ENCODE results near the gene ERAP2. TPM values are rescaled to one million over a fixed set of nuclear protein-coding genes. Genes with fewer than 3 reads are reported as not detected.
"Not testable (repeated sequence)": the region's sequence is repeated elsewhere in the genome, so short reads cannot be mapped to it uniquely, and the experiment has no call there.

Gene ERAP2
- total RNA-seq, 1 donor from 2014 or later: 51.3 TPM

GRCh38 chr5:96871027-96871399 lies 5.3 kb upstream of the ERAP2 start:
- intact Hi-C loops (cut with micrococcal nuclease): loop anchor here (1.0 to 2.0 kb wide), 2 partner anchors 22 to 224 kb away; no protein-coding TSS in a partner anchor
- no peaks in the 10 kb centered on the region for H3K36me3 Mint-ChIP-seq (ENCODE audit: low read depth)
- DNase-seq: no peak
- peaks cover 67% of the 10 kb centered on the region for H3K4me1 Mint-ChIP-seq
- H3K4me3 Mint-ChIP-seq: peak overlapping the region; percentile 59
- no peaks in the 10 kb centered on the region for H3K9me3 Mint-ChIP-seq
- H3K27me3 Mint-ChIP-seq: no peaks in the 10 kb centered on the region
- peak overlapping the region; percentile 83 for H3K27ac Mint-ChIP-seq

DNA sequence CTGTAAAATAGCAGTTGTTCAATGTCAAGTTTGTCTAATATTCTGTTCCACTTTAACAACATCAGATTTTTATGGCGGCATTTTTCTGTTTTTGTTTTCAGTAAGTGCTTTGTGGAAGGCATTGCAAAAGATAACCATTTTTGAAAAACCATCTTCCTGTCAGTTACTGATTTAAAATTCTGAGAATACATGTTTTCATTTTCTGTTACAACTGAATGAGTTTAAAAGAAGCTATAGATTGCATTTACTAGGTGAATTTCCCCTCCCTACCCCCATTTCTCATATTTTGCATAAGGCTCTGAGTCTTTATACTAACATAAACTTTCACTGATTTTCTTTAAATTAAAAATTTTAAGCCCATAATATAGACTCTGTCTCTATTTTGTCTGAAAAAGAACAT lies 4.6 kb upstream of the ERAP2 start:
- H3K27me3 Mint-ChIP-seq: no peaks in the 10 kb centered on the region
- H3K36me3 Mint-ChIP-seq (ENCODE audit: low read depth): no peaks in the 10 kb centered on the region
- peak overlapping the region; percentile 83 for H3K27ac Mint-ChIP-seq
- H3K4me3 Mint-ChIP-seq: peak overlapping the region; percentile 59
- intact Hi-C loops (cut with micrococcal nuclease): loop anchor here (1.0 to 2.0 kb wide), 2 partner anchors 22 to 223 kb away; no protein-coding TSS in a partner anchor
- no peak for DNase-seq
- H3K4me1 Mint-ChIP-seq: peaks cover 67% of the 10 kb centered on the region
- no peaks in the 10 kb centered on the region for H3K9me3 Mint-ChIP-seq

DNA sequence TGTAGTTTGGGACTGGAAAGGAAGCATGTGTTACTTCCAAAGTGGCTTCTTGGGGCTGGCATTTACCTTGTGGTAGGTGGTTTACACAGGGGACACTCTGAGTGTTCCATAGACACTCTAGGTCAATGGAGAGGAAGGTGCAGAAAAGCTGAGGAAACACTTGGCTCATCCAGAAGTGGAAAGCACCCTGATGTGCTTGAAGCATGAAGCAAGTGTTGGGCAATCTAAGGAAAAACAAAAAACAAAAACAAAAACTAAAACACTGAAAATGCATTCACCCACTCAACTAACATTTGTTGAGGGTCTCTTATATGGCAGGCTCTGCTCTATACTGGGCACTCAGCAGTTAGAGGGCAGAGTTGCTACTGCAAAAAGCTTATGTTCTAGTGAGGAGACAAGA lies 2.9 kb upstream of the ERAP2 start:
- peak; percentile 65 for DNase-seq
- Mint-ChIP-seq H3K4me1 (peaks cover 70% of the 10 kb centered on the region), H3K4me3 (peak overlapping the region; percentile 19), H3K27ac (peak overlapping the region; percentile 70), H3K9me3 (no peaks in the 10 kb centered on the region), H3K27me3 (no peaks in the 10 kb centered on the region), H3K36me3 (ENCODE audit: low read depth) (no peaks in the 10 kb centered on the region)
- intact Hi-C loops (cut with micrococcal nuclease): no loop called here

- peaks cover 2% of the 10 kb centered on the region for H3K36me3 Mint-ChIP-seq (ENCODE audit: low read depth)
- H3K4me1 Mint-ChIP-seq: peaks cover 62% of the 10 kb centered on the region
- H3K27ac Mint-ChIP-seq: peak overlapping the region; percentile 98
- H3K27me3 Mint-ChIP-seq: no peaks in the 10 kb centered on the region
- H3K9me3 Mint-ChIP-seq: no peaks in the 10 kb centered on the region
- intact Hi-C loops (cut with micrococcal nuclease): loop anchor here (5.0 kb wide), 1 partner anchor 212 kb away; the partner anchor contains the start of gene CAST
- peak overlapping the region; percentile 58 for H3K4me3 Mint-ChIP-seq
- no peak for DNase-seq
These were observed 1.7 kb upstream of the ERAP2 start for GRCh38 chr5:96874631-96875030.

DNA sequence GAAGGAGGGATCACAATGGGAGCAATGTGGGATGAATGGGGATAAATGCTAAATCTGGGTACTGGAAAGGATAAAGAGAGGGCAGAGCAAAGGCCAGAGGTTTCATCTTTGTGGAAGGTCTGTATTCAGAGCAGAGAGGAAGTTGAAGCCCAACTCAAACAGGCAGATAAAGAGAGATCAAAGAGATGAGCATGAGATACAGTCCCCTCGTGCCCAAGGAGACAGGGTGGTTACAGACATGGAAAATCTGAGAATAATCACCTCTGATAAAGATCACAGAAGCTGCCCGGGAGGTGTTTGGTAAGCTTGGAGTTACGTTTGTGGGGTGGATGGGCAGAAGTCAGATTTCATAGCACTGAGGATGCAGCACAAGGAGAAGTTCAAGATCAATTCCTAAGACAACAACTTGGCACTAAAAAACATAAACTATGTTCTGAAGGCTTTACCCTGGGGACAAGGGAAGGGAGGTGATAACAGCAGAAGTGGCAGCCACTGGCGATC lies 459 bp upstream of the ERAP2 start:
- Mint-ChIP-seq H3K36me3 (ENCODE audit: low read depth) (peaks cover 14% of the 10 kb centered on the region), H3K27ac (peak overlapping the region; percentile 98), H3K4me3 (peak overlapping the region; percentile 96), H3K4me1 (peaks cover 62% of the 10 kb centered on the region), H3K9me3 (no peaks in the 10 kb centered on the region), H3K27me3 (no peaks in the 10 kb centered on the region)
- intact Hi-C loops (cut with micrococcal nuclease): loop anchor here (1.0 to 5.0 kb wide), 5 partner anchors 10 to 214 kb away; partner anchors contain the start of gene CAST
- peak; percentile 82 for DNase-seq

GRCh38 chr5:96876977-96877469 lies 723 bp downstream of the ERAP2 start:
- H3K4me1 Mint-ChIP-seq: peaks cover 63% of the 10 kb centered on the region
- peak overlapping the region; percentile 98 for H3K27ac Mint-ChIP-seq

GRCh38 chr5:96879665-96880064 lies 3.4 kb downstream of the ERAP2 start:
- Mint-ChIP-seq H3K4me3 (peak overlapping the region; percentile 76), H3K36me3 (ENCODE audit: low read depth) (peaks cover 48% of the 10 kb centered on the region)
- intact Hi-C loops (cut with micrococcal nuclease): loop anchor here (5.0 kb wide), 1 partner anchor 217 kb away; the partner anchor contains the start of gene CAST

More at GRCh38 chr5:96876977-96877469, 723 bp downstream of the ERAP2 start:
- Mint-ChIP-seq H3K4me3 (peak overlapping the region; percentile 96), H3K36me3 (ENCODE audit: low read depth) (peaks cover 25% of the 10 kb centered on the region)
- H3K9me3 Mint-ChIP-seq, H3K27me3 Mint-ChIP-seq: not testable (repeated sequence)
- intact Hi-C loops (cut with micrococcal nuclease): loop anchor here (1.0 to 5.0 kb wide), 6 partner anchors 8 to 215 kb away; partner anchors contain the start of gene CAST
- DNase-seq: peak; percentile 71

DNA sequence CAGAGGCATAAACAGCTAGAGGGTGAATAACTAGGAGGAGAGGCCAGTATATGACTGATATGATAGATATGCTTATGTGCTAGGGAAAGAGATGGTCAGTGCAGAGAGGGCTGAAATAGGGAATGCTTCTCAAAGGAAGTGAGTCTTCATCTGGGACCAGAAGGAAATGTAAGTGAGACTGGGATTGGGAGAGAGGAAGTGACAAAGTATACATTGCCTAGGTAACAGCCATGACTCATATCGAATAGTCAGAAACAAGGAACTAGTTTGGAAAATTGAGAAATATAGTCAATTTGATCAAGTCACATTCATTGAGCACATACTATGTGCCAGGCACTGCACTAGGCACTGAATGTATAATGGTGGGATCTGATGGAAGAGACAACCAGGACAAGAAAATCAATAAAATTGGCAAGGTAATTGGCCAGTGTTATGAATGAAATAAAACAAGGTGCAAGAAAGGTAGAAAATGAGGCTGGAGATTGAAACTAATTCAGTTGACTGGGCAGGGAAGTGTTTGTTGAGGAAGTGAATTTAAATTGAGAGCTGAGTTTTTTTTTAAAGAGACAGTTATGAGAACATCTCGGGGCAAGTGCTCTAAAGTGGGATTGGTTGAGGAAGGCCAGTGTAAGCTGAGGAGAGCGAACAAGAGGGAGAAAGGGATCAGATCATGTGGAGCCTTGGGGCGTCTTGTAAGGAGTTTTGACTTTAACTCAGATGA lies 4.3 kb downstream of the ERAP2 start:
- Mint-ChIP-seq H3K4me1 (peaks cover 65% of the 10 kb centered on the region), H3K4me3 (peak overlapping the region; percentile 76), H3K36me3 (ENCODE audit: low read depth) (peaks cover 57% of the 10 kb centered on the region), H3K27me3 (no peaks in the 10 kb centered on the region), H3K27ac (peak overlapping the region; percentile 82), H3K9me3 (no peaks in the 10 kb centered on the region)
- DNase-seq: no peak
- intact Hi-C loops (cut with micrococcal nuclease): no loop called here

More at GRCh38 chr5:96879665-96880064, 3.4 kb downstream of the ERAP2 start:
- no peaks in the 10 kb centered on the region for H3K9me3 Mint-ChIP-seq
- H3K4me1 Mint-ChIP-seq: peaks cover 65% of the 10 kb centered on the region
- DNase-seq: no peak
- H3K27ac Mint-ChIP-seq: peak overlapping the region; percentile 21
- H3K27me3 Mint-ChIP-seq: no peaks in the 10 kb centered on the region

GRCh38 chr5:96881511-96882115 lies 5.3 kb downstream of the ERAP2 start:
- peak overlapping the region; percentile 76 for H3K4me3 Mint-ChIP-seq
- H3K9me3 Mint-ChIP-seq: no peaks in the 10 kb centered on the region
- H3K36me3 Mint-ChIP-seq (ENCODE audit: low read depth): peaks cover 64% of the 10 kb centered on the region
- intact Hi-C loops (cut with micrococcal nuclease): no loop called here
- H3K4me1 Mint-ChIP-seq: peaks cover 70% of the 10 kb centered on the region
- peak overlapping the region; percentile 82 for H3K27ac Mint-ChIP-seq
- no peak for DNase-seq
- H3K27me3 Mint-ChIP-seq: no peaks in the 10 kb centered on the region

DNA sequence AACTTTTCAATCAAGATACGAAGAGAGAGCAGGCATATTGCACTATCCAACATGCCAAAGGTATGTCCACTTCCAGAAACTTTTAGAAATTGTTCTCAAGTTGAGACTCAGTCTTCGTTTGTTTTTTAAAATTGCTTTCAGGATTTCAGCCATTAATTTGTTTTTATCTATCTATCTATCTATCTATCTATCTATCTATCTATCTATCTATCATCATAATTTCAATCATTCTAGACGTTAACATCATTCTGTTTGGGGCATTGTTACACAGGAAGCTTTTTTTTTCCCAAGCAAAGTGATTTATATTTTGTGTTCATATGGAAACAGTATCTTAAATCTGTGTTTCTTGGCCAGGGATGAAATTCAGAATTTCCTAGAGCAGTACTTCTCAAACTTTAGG lies 7.6 kb downstream of the ERAP2 start:
- no peak for DNase-seq
- no peaks in the 10 kb centered on the region for H3K27me3 Mint-ChIP-seq
- peaks cover 72% of the 10 kb centered on the region for H3K4me1 Mint-ChIP-seq
- H3K9me3 Mint-ChIP-seq: no peaks in the 10 kb centered on the region
- intact Hi-C loops (cut with micrococcal nuclease): no loop called here
- peaks cover 73% of the 10 kb centered on the region for H3K36me3 Mint-ChIP-seq (ENCODE audit: low read depth)
- H3K4me3 Mint-ChIP-seq: peak overlapping the region; percentile 51
- H3K27ac Mint-ChIP-seq: peak overlapping the region; percentile 63

DNA sequence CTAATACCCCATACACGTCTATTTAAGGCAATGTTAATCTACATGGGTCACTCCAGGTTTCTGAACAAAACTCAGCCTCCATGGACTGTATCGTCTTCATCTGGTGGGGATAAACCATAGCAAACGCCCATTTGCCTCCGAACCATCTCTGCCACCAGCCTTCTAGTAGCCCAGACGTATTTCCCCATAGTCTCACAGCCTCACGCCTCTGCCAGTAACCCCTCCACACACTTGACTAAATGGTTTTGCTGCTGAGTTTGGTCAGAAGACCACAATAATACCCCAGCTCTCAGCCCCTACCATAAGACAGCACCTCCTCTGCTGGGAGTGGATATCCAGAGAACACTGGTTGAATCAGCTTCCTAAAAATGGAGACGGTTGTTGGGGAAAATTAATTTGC lies 8.7 kb downstream of the ERAP2 start:
- Mint-ChIP-seq H3K36me3 (ENCODE audit: low read depth) (peaks cover 78% of the 10 kb centered on the region), H3K4me1 (peaks cover 68% of the 10 kb centered on the region), H3K4me3 (peak overlapping the region; percentile 61), H3K27ac (peak overlapping the region; percentile 84), H3K9me3 (no peaks in the 10 kb centered on the region), H3K27me3 (no peaks in the 10 kb centered on the region)
- intact Hi-C loops (cut with micrococcal nuclease): no loop called here
- DNase-seq: peak; percentile 54

GRCh38 chr5:96885518-96886338 lies 9.4 kb downstream of the ERAP2 start:
- H3K36me3 Mint-ChIP-seq (ENCODE audit: low read depth): peaks cover 70% of the 10 kb centered on the region
- H3K27me3 Mint-ChIP-seq: no peaks in the 10 kb centered on the region
- H3K4me1 Mint-ChIP-seq: peaks cover 61% of the 10 kb centered on the region
- peak; percentile 85 for DNase-seq
- intact Hi-C loops (cut with micrococcal nuclease): loop anchor here (1.0 kb wide), 2 partner anchors 9 to 11 kb away; partner anchors contain the start of gene ERAP2
- peak overlapping the region; percentile 84 for H3K27ac Mint-ChIP-seq
- peak overlapping the region; percentile 61 for H3K4me3 Mint-ChIP-seq
- H3K9me3 Mint-ChIP-seq: no peaks in the 10 kb centered on the region

DNA sequence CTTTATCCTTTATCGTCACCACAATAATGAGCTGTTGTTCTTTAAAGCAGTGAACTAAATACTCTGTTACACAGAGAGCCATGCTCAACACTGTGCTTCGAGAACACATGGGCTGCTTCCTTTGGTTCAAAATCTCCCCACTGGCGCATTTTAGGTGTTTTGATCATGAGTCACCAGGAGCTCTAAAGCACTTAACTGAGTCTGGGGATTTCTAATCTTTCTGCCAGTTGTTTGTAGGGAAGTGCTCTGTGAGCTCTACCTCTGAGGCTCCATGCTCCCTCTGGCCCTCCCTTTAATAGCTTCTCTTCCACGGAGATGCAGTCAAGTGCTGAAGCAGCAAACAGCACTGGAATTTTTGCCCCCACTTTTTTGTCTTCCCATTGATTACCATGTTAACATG lies 17.0 kb downstream of the ERAP2 start:
- H3K27me3 Mint-ChIP-seq: no peaks in the 10 kb centered on the region

More for the DNA sequence above, 17.0 kb downstream of the ERAP2 start:
- peak overlapping the region; percentile 33 for H3K4me3 Mint-ChIP-seq
- H3K4me1 Mint-ChIP-seq: peaks cover 49% of the 10 kb centered on the region
- DNase-seq: peak; percentile 76
- peak overlapping the region; percentile 80 for H3K27ac Mint-ChIP-seq
- H3K36me3 Mint-ChIP-seq (ENCODE audit: low read depth): peaks cover 56% of the 10 kb centered on the region
- H3K9me3 Mint-ChIP-seq: no peaks in the 10 kb centered on the region
- intact Hi-C loops (cut with micrococcal nuclease): loop anchor here (1.0 kb wide), 1 partner anchor 22 kb away; no protein-coding TSS in a partner anchor

Data from activated CD4-positive, alpha-beta T cell treated with anti-CD3 and anti-CD28 coated beads, Interleukin-2, amount 10 ng/mL, durations not matched to agents 24 days and 14 days (primary cell).